Amniotic epithelial cell (primary cell): ENCODE results near the gene OTP.
A peak's percentile ranks its signal among the peaks of the same experiment; 100 is the strongest.

Experiments used
- DNase-seq: peaks from one replicate; pipeline ENCODE4 v3.0.0-alpha.2; 2010; ENCODE audit warnings: low read depth

Gene OTP

GRCh38 chr5:77640589-77641396 is 2.3 kb upstream of the OTP start:
- DNase-seq = no peak

DNA sequence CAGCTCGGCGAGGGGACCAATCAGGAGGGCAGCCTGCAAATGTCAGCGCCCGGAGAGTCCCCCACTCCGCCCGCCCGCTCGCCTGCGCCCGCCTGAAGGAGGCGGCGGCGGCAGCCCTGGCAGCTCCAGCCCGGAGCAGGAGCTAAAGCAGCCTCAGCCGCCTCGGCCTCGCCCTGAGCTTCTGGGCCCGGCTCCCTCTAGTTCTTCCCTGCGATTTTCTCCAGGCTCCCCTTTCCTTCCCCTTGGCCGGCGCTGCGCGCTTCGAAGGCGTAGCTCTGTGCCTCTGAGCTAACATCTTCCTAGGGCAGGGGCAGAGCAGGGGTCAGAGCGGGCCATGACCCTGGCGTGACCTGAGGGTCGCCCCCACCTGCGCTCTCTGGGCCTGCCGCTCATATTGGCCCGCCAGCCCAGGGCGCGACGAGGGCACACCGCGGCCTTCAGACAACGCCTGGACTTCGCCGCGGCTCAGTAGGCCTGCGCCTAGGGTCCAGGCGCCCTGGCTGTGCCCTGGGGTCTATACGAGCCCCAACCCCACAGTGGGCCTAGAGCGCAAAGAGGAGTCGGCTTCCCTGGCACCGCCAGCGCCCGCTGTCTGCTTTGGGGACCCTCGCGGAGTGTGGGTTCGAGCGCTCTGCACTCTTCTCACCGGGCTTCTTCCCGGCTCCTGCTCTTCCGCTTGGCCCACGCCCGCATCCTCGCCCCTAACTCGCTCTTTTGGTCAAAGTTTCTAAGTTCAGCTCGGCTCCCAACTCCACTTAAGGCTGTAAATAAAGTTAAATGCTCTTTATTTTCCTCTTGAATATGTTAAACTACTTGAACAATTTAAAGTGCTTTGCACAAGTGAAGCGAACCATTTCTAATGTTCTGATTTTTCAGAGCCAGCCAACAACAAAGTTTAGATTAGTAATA is 504 bp upstream of the OTP start:
- DNase-seq = no peak

GRCh38 chr5:77637170-77637997 is 1.1 kb downstream of the OTP start:
- no peak for DNase-seq

DNA sequence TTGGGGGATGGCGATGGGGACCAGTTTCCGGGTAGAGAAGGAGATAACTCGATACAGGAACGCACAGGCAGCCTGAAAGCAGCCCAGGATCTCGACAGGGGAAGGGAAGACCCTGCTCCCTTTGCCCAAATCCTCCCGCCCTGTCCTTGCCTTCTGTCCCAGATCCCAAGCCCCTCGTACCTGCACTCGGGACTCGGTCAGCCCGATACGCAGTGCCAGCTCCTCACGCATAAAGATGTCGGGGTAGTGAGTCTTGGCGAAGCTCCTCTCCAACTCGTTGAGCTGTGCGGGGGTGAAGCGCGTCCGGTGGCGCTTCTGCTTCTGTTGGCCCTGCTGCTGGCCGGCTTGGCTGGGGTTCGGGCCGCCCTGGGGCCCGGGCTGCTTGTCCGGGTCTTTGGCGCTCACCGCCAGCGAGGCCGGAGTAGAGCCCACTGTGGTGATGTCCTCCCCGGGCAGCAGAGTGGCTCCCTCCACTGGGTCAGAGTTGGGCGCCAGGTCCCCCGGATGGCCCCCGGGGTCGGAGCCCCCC is 1.8 kb downstream of the OTP start:
- no peak for DNase-seq

DNA sequence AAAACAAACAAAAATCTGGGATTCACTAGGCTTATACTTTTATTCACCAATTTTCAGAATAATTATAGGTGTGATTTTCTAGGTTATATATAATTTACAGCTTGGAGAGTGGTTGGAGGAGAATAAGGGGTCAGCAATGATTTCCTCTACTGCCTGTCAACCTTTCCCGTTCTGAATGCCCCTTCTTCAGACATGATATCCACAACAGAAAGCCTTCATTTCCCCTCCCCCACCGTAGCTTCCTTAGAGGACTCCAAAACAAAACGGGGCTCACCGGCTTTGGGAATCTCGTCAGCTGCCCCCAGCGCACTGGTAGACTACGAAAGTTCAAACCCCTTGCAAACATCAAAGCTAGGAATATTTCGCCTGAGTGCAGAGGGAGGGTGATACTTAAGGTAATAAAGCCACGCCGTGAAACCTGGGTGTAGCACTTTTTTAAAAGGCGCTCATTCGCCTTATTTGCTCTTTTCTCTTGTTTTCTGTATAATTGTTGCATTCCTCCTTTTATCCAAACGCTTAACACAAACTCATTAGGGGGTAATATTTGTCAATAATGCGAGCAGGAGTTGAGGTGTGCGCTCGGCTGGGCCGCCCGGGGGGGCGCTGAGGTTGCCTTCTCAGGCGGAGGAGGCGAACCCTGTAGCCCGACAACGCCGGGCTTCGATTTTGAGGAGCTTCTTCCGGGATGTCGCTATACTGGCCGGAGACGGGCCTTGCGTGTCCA is 2.4 kb downstream of the OTP start:
- DNase-seq = no peak

- DNase-seq = peak; percentile 10
These were observed 3.2 kb downstream of the OTP start for GRCh38 chr5:77635067-77635916.

- no peak for DNase-seq
These were observed 4.8 kb downstream of the OTP start for GRCh38 chr5:77633709-77634108.

DNA sequence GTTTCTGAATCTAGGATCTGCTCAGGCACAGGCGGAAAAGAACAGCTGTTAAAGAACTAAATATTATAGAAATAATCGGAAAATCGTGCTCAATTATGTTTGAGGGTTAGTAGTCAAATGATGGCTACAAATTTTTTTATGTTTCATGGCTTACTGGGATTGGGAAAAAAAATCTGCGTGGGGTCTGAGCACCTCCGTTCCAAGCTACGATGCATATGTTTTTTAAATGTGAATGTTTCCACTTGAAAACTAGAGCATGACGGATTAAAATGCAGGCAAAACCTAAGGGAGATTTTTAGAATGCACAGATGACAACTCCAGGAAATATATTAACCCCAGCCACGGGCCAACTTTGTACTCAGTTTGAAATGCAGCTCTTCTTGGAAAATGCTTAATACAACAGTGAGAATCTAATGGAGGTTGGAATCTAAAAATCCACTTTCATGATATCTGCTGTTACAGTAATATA is 5.3 kb downstream of the OTP start:
- DNase-seq = no peak

DNA sequence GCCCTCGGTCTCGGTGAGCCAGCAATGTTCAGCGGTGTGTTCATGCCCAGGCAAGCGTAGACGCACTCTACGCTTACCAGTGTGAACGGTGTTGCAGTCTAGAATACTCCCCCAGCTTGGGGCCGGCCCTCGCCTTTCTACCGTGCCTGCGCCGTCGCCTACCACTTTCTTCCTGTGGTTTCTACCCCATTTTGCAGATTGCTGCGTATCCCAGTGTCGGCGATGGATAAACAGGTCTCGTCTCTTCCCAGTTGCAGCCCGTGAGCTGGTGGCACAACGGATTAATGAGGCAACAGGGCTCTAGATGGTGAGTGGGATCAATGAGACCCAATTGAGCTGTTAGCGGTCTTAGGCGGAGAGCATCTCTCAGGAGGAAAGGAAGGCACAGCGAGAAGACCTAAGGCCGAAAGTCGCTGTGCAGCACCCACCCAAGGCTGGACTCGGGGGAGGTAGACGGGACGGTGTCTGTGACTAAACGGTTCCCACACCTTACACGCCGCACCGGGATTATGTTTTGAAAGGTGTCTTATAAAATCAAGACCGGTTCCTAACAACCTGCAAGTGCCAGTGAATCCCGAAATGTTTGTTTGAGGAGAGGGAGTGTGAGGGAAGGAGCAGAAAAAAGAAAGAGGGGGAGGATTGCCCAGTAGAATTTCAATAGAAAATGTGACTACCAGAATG is 5.8 kb downstream of the OTP start:
- DNase-seq = no peak

GRCh38 chr5:77630114-77630680 is 8.3 kb downstream of the OTP start:
- DNase-seq = no peak

DNA sequence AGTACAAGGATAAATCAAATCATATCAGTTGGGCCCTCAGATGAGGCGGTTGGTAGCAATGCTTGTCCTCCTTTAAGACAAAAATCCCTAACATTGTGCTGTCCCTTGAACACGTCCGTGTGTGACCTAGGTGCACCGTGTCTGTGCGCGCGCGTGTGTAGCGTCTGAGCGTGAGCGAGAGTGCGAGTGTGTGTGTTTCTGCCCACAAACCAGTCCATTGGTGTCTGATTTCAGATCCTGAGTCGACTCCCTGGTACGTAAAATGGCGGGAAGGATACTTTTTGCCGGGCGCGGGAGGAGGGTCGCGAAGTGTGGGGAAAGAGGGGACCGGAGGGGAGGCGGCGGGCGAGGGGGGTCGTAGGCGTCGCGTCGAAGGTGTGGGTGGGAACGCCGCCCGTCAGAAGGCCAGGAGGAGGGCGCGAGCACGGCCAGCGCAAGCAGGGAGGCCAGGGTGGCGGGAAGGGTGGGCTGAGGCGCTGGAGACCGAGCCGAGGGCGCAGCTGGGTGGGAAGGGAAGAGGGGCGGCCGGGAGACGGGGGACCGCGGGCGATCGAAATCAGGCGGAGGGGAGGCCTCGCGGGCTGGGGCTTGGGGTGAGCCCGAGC is 8.9 kb downstream of the OTP start:
- no peak for DNase-seq

GRCh38 chr5:77628840-77629508 is 9.5 kb downstream of the OTP start:
- no peak for DNase-seq

GRCh38 chr5:77627869-77628674 is 10.4 kb downstream of the OTP start:
- no peak for DNase-seq

DNA sequence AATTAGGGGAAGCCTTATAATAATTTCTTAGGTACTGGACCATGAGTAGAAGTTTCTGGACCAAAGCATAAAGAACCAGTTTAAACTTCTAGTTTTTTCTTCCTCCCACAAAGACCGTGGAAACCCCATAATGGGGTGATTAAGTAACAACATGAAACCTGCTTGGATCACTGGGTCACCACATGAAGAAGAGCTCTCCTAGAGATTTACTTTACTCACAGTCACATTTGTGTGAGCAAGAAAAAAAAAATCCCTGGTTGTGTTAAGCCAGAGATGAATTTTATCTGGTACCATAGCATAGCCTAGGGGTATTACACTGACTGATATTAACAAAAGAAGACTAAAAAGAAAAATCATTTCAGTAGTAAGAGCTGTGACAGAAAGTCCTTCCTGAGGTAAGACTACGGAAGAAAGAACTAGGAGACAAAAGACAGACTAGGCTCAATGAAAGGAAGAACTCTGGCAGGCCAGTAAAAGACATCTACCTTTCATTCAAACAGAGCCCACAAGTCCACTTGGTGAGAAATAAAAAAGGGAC is 15.2 kb downstream of the OTP start:
- no peak for DNase-seq

- no peak for DNase-seq
These were observed 17.1 kb downstream of the OTP start for GRCh38 chr5:77621440-77621839.

GRCh38 chr5:77620405-77620804 is 18.1 kb downstream of the OTP start:
- DNase-seq = no peak

DNA sequence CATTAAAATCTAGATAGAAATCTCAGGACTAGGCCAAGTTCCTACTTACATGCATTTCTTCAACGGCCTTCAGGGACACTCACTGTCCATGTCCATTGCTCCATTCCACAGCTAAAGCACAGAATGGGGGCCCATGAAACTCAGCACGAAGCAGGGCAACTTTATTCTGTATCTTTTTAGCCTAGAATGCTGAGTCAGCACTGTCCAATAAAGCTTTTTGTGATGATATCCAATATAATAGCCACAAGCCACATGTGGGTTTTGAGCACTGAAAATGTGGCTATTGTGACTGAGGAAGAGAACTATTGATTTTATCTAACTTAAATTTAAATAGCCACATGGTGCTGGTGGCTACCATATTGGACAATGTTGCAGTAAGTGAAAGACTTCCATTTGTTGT is 21.6 kb downstream of the OTP start:
- no peak for DNase-seq
